Mammary epithelial cell (primary cell): ENCODE measurements around the gene GOLGA5.

ENCODE experiments used
- EZH2 ChIP-seq: IDR thresholded peaks from 2 replicates; pipeline ENCODE4 v1.6.1; 2012; ENCODE audit warnings: low read length, inconsistent platforms, borderline replicate concordance
- TF ChIP-seq, protein P1 (sequence below), 2 donors: IDR thresholded peaks in 1 of 2; conservative IDR thresholded peaks in 1 of 2; 2 replicates each; pipeline ENCODE4 v1.5.1; 2011 to 2012; ENCODE audit warnings: inconsistent platforms in 2 of 2, low read length in 2 of 2, mild to moderate bottlenecking in 2 of 2, control low read depth in 1 of 2, low read depth in 1 of 2; ENCODE audit not compliant: insufficient read depth in 1 of 2; ENCODE audit errors: extremely low read depth in 1 of 2

DNA sequence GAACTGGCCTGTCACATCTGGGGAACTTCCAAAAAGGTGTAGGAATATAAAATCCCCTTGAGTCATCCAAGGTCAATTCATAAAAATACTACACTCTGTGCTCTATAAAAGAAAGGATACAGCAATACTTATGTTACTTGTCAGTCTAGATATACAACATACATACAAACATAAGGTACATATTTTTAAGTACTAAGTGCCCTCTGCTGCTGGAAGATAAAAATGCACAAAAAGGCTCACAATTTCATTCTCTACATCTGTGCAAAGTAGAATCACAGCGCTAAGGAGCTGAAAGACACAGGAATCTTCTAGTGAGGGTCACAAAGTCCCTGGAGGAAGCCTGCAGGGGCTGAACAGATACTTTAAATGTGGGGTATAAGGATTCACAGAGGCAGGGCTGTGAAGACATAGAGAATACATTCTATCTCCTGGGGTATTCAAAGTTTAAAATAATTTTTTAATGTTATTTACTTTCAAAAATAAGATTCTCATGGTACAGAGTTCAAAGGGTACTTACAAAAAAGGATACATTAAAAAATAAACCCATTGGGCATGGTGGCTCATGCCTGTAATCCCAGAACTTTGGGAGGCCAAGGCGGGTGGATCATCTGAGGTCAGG, 10.2 kb upstream of the GOLGA5 start:
- TF ChIP-seq, protein P1, sequence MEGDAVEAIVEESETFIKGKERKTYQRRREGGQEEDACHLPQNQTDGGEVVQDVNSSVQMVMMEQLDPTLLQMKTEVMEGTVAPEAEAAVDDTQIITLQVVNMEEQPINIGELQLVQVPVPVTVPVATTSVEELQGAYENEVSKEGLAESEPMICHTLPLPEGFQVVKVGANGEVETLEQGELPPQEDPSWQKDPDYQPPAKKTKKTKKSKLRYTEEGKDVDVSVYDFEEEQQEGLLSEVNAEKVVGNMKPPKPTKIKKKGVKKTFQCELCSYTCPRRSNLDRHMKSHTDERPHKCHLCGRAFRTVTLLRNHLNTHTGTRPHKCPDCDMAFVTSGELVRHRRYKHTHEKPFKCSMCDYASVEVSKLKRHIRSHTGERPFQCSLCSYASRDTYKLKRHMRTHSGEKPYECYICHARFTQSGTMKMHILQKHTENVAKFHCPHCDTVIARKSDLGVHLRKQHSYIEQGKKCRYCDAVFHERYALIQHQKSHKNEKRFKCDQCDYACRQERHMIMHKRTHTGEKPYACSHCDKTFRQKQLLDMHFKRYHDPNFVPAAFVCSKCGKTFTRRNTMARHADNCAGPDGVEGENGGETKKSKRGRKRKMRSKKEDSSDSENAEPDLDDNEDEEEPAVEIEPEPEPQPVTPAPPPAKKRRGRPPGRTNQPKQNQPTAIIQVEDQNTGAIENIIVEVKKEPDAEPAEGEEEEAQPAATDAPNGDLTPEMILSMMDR (conservative IDR thresholded peaks at IDR 0.05 in 1 of 2, IDR thresholded peaks at IDR 0.05 in 1 of 2; ENCODE audit: extremely low read depth in 1 of 2, insufficient read depth in 1 of 2, low read depth in 1 of 2, low read length in 2 of 2) = peak; percentile 41 to 57
- no peak for TF ChIP-seq EZH2
